HG03575 (cell line): ENCODE data around the gene ARL13B.
"Not testable (repeated sequence)": the region's sequence is repeated elsewhere in the genome, so short reads cannot be mapped to it uniquely, and the experiment has no call there.

Experiments
- ATAC-seq: cut with Tn5 transposase; IDR thresholded peaks from one replicate; pipeline ENCODE4 v1.9.1; 2021; ENCODE audit not compliant: unreplicated experiment, insufficient number of reproducible peaks, low FRiP score; ENCODE audit errors: extremely low read depth

The ARL13B gene

GRCh38 chr3:94046533-94046932, 66.6 kb downstream of the ARL13B start:
- no peak for ATAC-seq

GRCh38 chr3:94049267-94049666, 69.3 kb downstream of the ARL13B start:
- no peak for ATAC-seq

GRCh38 chr3:94050546-94050945, 70.6 kb downstream of the ARL13B start:
- no peak for ATAC-seq

GRCh38 chr3:94061297-94061696, 81.3 kb downstream of the ARL13B start:
- no peak for ATAC-seq

- peak; percentile 86 for ATAC-seq
Observed at GRCh38 chr3:94062513-94063404, 82.8 kb downstream of the ARL13B start, which contains the start of the genes DHFR2 and NSUN3. DHFR2 (minus strand) TSS chr3:94062916; CDS start chr3:94061511, 1,405 bp downstream. NSUN3 (plus strand) TSS chr3:94063061; CDS start chr3:94063127, 66 bp downstream.

- no peak for ATAC-seq
Observed at GRCh38 chr3:94063496-94064119, 83.7 kb downstream of the ARL13B start.

- ATAC-seq, result no peak
Observed at GRCh38 chr3:94064243-94064860, 84.4 kb downstream of the ARL13B start.

GRCh38 chr3:94065122-94065521, 85.2 kb downstream of the ARL13B start:
- no peak for ATAC-seq

- ATAC-seq, result no peak
Observed at GRCh38 chr3:94065819-94066480, 86.0 kb downstream of the ARL13B start.

- ATAC-seq, result no peak
Observed at GRCh38 chr3:94066506-94067500, 86.8 kb downstream of the ARL13B start.

GRCh38 chr3:94069194-94069813, 89.3 kb downstream of the ARL13B start:
- no peak for ATAC-seq

- ATAC-seq, result peak; percentile 37
Observed at GRCh38 chr3:94070341-94070911, 90.5 kb downstream of the ARL13B start.

- ATAC-seq, result peak; percentile 68
Observed at GRCh38 chr3:94071713-94072284, 91.8 kb downstream of the ARL13B start.

- ATAC-seq, result no peak
Observed at GRCh38 chr3:94076055-94076454, 96.1 kb downstream of the ARL13B start.

- not testable (repeated sequence) for ATAC-seq
Observed at GRCh38 chr3:94080552-94080951, 100.6 kb downstream of the ARL13B start.

- no peak for ATAC-seq
Observed at GRCh38 chr3:94081884-94082283, 101.9 kb downstream of the ARL13B start.

GRCh38 chr3:94082391-94082937, 102.5 kb downstream of the ARL13B start:
- no peak for ATAC-seq
